Tibial nerve (tissue), 4 donors: ENCODE measurements around the gene PCSK2. TPM values are rescaled to one million over a fixed set of nuclear protein-coding genes. Genes with fewer than 3 reads are reported as not detected.

Experiments used
- DNase-seq, 2 donors: peaks; one replicate each; pipeline ENCODE4 v3.0.0-alpha.2; 2019; ENCODE audit warnings: low spot score in 2 of 2
- H3K27ac ChIP-seq, 4 donors: fragments of 200-600 bp; sonication (generic) in 3 of 4; one replicate each; pipeline ENCODE4 v1.5.1; 2017 to 2019; ENCODE audit warnings: mild to moderate bottlenecking in 1 of 4
- H3K27me3 ChIP-seq, 2 donors: fragments of 200-600 bp; sonication (generic) in 1 of 2; one replicate each; pipeline versions ENCODE4 v1.5.1 to v1.6.0; 2017 to 2019
- H3K36me3 ChIP-seq, 3 donors: fragments of 200-600 bp; sonication (generic); one replicate each; pipeline ENCODE4 v1.5.1; 2018 to 2019
- H3K4me1 ChIP-seq, 4 donors: fragments of 200-600 bp; sonication (generic) in 3 of 4; one replicate each; pipeline ENCODE4 v1.5.1; 2017 to 2019
- H3K4me3 ChIP-seq, 4 donors: fragments of 200-600 bp; sonication (generic) in 3 of 4; one replicate each; pipeline ENCODE4 v1.5.1; 2017 to 2019; ENCODE audit warnings: mild to moderate bottlenecking in 1 of 4, moderate library complexity in 1 of 4
- H3K9me3 ChIP-seq, 4 donors: fragments of 200-600 bp; sonication (generic) in 3 of 4; one replicate each; pipeline ENCODE4 v1.5.1; 2017 to 2019
- EP300 ChIP-seq, 2 donors: sonication (generic); formaldehyde crosslinking; IDR thresholded peaks; one replicate each; pipeline ENCODE4 v1.6.1; 2017; ENCODE audit warnings: antibody characterized with exemption in 2 of 2, mild to moderate bottlenecking in 1 of 2
- POLR2A ChIP-seq, 2 donors: fragments of 450-650 bp; IDR thresholded peaks; one replicate each; pipeline ENCODE4 v1.6.1; 2017; ENCODE audit warnings: antibody characterized with exemption in 2 of 2, mild to moderate bottlenecking in 2 of 2, moderate library complexity in 2 of 2
- WGBS, 2 donors: methylation state at CpG; one replicate each; pipeline ENCODE4 v1.1.5; 2018; 5-methylcytosine and 5-hydroxymethylcytosine counted together
- total RNA-seq, 4 donors: library from RNA; depleted of rRNA; stranded (reverse); fragments of >200 nt; gene quantifications; one replicate each; pipeline ENCODE4 v1.1.0, GENCODE V29; 2016
- TF ChIP-seq, protein P1 (sequence below), 5 experiments: fragments of 200-600 bp in 3 of 5; fragments of 450-650 bp in 2 of 5; sonication (generic) in 3 of 5; IDR thresholded peaks; one replicate each; pipeline ENCODE4 v1.5.1; 2016 to 2019; ENCODE audit warnings: antibody characterized with exemption in 5 of 5, mild to moderate bottlenecking in 3 of 5, moderate library complexity in 2 of 5

Gene PCSK2
- total RNA-seq, 4 donors from 2014 or later, result 1.0 to 4.8 (median 3.0) TPM

DNA sequence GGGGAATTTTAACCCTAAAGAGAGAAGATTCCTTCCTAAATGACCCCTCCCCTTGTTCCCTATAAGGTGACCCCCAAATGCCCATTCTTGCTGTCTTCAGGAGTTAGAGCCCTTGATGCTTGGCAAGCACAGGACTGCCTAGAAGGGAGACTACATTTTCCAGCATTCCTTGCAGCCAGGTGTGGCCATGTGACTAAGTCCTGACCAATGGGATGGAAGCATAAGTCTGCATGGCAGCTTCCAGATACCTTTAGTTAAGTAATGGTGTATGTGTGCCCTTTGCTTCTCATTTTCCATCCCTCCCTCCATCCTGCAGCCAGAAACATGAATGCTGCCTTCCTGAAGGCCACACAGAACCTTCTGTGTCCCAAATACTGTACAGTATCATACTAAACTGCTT is 298.8 kb downstream of the PCSK2 start:
- H3K36me3 ChIP-seq, result no peaks in the 10 kb centered on the region
- no peak overlapping the region for H3K4me3 ChIP-seq
- no peaks in the 10 kb centered on the region for H3K27me3 ChIP-seq
- peaks cover 0 to 3% (median 0%) of the 10 kb centered on the region in 4 donors for H3K4me1 ChIP-seq
- DNase-seq, result no peak
- TF ChIP-seq, protein P1, sequence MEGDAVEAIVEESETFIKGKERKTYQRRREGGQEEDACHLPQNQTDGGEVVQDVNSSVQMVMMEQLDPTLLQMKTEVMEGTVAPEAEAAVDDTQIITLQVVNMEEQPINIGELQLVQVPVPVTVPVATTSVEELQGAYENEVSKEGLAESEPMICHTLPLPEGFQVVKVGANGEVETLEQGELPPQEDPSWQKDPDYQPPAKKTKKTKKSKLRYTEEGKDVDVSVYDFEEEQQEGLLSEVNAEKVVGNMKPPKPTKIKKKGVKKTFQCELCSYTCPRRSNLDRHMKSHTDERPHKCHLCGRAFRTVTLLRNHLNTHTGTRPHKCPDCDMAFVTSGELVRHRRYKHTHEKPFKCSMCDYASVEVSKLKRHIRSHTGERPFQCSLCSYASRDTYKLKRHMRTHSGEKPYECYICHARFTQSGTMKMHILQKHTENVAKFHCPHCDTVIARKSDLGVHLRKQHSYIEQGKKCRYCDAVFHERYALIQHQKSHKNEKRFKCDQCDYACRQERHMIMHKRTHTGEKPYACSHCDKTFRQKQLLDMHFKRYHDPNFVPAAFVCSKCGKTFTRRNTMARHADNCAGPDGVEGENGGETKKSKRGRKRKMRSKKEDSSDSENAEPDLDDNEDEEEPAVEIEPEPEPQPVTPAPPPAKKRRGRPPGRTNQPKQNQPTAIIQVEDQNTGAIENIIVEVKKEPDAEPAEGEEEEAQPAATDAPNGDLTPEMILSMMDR (IDR thresholded peaks at IDR 0.05), result no peak
- TF ChIP-seq EP300 (IDR thresholded peaks at IDR 0.05) (no peak), POLR2A (IDR thresholded peaks at IDR 0.05) (no peak)
- H3K9me3 ChIP-seq, result no peaks in the 10 kb centered on the region
- no peak overlapping the region for H3K27ac ChIP-seq

DNA sequence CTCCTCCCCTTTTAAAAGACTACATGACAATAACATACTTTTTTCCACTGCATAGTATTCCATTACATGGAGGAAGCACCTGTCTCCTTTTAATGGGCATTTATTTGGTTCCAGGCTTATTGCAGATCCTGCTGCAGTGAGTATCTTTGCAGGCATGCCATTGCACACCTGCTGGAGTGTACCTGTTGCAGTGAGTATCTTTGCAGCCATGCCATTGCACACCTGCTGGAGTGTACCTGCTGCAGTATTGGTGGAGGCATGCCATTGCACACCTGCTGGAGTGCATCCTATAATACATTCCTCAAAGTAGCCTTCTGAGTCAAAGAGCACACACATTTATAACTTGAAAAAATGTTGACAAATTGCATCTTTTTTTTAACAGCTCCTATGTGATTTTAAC is 302.7 kb downstream of the PCSK2 start:
- Histone ChIP-seq H3K36me3 (no peaks in the 10 kb centered on the region), H3K27me3 (no peaks in the 10 kb centered on the region), H3K27ac (no peak overlapping the region), H3K9me3 (no peaks in the 10 kb centered on the region), H3K4me3 (no peak overlapping the region), H3K4me1 (peaks cover 0 to 17% (median 2%) of the 10 kb centered on the region in 4 donors)
- TF ChIP-seq POLR2A (IDR thresholded peaks at IDR 0.05) (no peak), EP300 (IDR thresholded peaks at IDR 0.05) (no peak)
- TF ChIP-seq, protein P1 (IDR thresholded peaks at IDR 0.05), result no peak
- DNase-seq, result no peak

DNA sequence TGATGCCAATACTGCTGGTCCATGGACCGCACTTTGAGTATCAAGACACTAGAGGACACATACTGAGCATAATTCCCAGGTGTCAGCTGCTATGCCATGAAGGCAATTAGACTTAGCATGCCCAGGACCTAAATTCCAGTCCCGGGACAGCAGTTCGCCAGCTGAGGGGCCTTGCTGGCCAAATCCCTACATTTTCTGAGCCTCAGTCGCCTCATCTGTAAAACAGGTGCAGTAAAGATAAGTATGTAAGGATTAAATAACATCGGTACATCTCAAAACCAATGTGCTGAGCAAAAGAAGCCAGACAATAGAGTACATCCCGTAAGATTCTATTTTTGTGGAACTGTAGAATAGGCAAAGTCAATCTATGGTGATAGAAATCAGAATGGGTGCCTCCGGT is 303.3 kb downstream of the PCSK2 start:
- WGBS, 2 donors, result 92 to 94% methylated on average over 7 of the region's 7 CpGs
- no peak for DNase-seq
- no peak overlapping the region for H3K4me3 ChIP-seq
- no peaks in the 10 kb centered on the region for H3K27me3 ChIP-seq
- no peaks in the 10 kb centered on the region for H3K36me3 ChIP-seq
- H3K9me3 ChIP-seq, result no peaks in the 10 kb centered on the region
- no peak overlapping the region for H3K27ac ChIP-seq
- H3K4me1 ChIP-seq, result peaks cover 0 to 17% (median 2%) of the 10 kb centered on the region in 4 donors
- TF ChIP-seq EP300 (IDR thresholded peaks at IDR 0.05) (no peak), POLR2A (IDR thresholded peaks at IDR 0.05) (no peak)
- TF ChIP-seq, protein P1 (IDR thresholded peaks at IDR 0.05), result no peak

DNA sequence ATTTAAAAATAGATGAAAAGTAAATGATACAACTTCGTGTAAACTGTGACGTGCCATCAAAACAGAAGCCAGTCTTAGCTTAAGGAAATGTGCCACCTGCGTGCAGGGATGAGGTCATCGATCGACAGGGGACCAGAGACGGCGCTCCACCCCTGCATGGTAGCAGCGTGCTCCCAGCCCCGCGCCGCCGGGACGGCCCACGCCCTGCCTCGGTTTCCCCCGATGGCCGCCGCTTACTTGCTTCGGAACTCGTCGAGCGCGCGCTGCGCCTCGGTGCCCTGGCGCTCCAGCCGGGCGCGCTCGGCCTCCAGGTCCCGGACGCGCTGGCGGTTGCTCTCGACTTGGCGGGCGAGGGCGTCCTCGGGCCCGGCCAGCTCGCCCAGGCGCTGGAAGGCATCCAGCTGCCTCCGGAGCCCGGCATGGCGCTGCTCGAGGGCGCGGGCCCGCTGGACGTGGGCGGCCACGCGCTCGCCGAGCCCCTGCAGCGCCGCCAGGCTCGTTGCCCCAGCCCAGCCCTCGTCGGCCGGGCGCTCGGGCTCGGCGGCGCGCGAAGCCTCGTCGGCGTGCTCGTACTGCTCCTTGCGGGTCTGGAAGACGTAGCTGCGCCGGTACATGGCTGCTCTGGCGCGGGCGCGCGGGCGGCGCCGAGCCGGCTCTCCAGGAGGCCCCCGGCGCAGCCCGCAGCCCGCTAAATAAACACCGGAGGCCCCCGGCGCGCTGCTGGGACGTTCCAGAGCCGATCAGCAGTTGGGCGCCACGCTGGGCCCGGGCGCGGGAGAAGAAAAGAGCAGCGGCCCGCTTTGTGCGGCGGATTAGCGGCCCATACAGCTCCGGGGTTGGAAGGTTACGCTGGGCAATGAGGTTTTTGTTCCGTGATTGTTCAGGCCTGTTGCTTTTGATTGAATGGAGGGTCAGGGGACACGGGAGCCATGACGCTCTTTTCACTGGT is 304.1 kb downstream of the PCSK2 start, which contains the start of gene BFSP1:
Gene BFSP1 (minus strand): TSS at position 664 of the 949 bp plus-strand sequence. CDS start 50 bp downstream, at position 614.
- peak within 1 kb of the TSS in 2 of 4 donors; percentile 66 to 78 for H3K27ac ChIP-seq
- no peak for DNase-seq
- TF ChIP-seq, protein P1 (IDR thresholded peaks at IDR 0.05), result no peak
- TF ChIP-seq EP300 (IDR thresholded peaks at IDR 0.05), result no peak
- no peak for TF ChIP-seq POLR2A (IDR thresholded peaks at IDR 0.05)

DNA sequence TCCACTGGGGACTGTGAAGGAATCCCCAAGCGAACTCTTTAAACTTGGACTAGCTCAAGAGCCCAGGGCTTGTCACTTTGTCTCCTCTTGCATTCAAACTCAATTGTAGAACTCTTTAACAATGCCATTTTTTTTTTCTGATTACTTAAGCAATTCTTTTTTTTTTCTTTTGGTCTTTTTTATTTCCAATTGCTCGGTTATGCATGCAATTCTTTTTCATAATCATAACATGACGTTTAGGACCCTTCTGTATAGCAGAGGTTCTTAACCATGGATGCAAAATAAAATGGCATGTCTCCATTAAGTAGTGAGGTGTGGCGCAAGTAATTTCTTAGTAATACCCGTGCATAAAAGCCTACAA is 304.8 kb downstream of the PCSK2 start:
- TF ChIP-seq POLR2A (IDR thresholded peaks at IDR 0.05), result no peak
- no peak for TF ChIP-seq EP300 (IDR thresholded peaks at IDR 0.05)
- TF ChIP-seq, protein P1 (IDR thresholded peaks at IDR 0.05), result no peak
- Histone ChIP-seq H3K27ac (peak overlapping the region in 1 of 4 donors; percentile 78), H3K36me3 (no peaks in the 10 kb centered on the region), H3K4me3 (peak overlapping the region in 3 of 4 donors; percentile 45 to 65 (median 45)), H3K27me3 (no peaks in the 10 kb centered on the region), H3K9me3 (no peaks in the 10 kb centered on the region), H3K4me1 (peaks cover 0 to 17% (median 2%) of the 10 kb centered on the region in 4 donors)
- DNase-seq, result no peak
- 62 to 69% methylated on average over 5 of the region's 5 CpGs for WGBS, 2 donors

More for the DNA sequence above, 304.1 kb downstream of the PCSK2 start, which contains the start of gene BFSP1:
- Histone ChIP-seq H3K36me3 (no peaks in the 10 kb centered on the region), H3K27me3 (no peaks in the 10 kb centered on the region), H3K9me3 (no peaks in the 10 kb centered on the region), H3K4me1 (peaks cover 0 to 17% (median 2%) of the 10 kb centered on the region in 4 donors), H3K4me3 (peak within 1 kb of the TSS; percentile 41 to 65 (median 45))
- 1 to 3% methylated on average over 62 to 66 of the region's 111 CpGs for WGBS, 2 donors
